Dermis blood vessel endothelial cell (primary cell): ENCODE results near the gene DCLK1. TPM values are rescaled to one million over a fixed set of nuclear protein-coding genes. Genes with fewer than 3 reads are reported as not detected.
"Not testable (repeated sequence)": the region's sequence is repeated elsewhere in the genome, so short reads cannot be mapped to it uniquely, and the experiment has no call there.

ENCODE experiments used
- DNase-seq: peaks from one replicate; pipeline ENCODE4 v3.0.0; 2010
- total RNA-seq: library from RNA; depleted of rRNA; stranded (reverse); fragments of >200 nt; gene quantifications from 2 replicates; pipeline ENCODE4 v1.2.3, GENCODE V29; 2014

DCLK1 gene
- total RNA-seq, 1 donor from 2014 or later: 38.1 TPM

- no peak for DNase-seq
These were observed 495 bp downstream of the DCLK1 start for GRCh38 chr13:36130552-36131221.

DNA sequence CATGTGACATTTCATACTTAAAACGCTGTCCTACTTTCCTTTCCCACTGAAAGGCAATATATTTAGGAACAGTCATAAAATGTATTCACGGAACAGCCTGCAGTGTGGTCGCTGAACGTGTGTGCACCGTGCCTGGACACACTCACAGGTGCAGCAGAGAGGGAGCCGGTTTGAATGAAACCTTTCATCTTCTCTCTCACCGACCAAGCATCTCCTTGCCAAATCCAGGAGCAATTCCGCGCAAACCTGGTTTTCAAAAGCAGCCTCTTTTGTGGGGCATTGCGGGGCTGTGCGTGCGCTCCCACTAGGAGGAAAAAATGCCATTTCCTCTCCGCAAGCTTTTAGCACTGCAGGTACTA lies 1.0 kb downstream of the DCLK1 start:
- DNase-seq: no peak

DNA sequence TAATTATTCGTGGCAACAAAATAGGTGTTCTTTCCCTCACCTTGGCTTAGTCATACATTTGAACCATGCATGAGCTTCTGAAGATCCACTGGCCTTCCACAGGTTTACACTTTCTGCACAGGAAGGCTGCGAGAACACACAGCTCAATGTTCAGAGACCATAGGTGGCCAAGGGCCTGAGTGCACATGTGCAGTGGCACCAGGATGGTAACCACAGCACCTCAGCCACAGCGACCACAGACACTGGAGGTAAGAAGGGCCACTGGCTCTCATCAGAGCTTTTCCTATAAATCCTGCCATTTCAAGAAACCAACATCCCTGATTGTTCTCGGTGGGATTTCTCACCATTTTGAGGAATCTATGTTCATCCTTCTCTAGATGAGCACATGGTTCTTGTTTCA lies 1.6 kb downstream of the DCLK1 start:
- DNase-seq: no peak

DNA sequence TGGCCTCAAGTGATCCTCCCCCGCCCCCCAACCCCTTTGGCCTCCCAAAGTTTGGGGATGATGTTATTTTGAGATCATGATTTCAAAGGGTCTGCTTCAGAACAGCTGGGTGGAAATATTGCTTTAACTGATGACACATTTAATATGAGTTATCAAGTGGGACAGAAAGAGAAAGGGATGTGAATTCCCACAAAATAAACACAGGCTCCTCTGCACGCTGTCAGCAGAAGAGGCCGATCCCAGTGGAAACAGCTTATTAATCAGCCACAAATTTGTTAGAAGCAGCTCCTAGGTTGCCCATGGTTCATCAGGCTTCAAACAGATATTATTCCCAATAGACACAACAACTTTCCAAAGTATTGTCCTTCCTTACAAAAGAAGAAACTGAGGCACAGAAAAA lies 4.7 kb downstream of the DCLK1 start:
- no peak for DNase-seq

GRCh38 chr13:36125841-36126240 lies 5.3 kb downstream of the DCLK1 start:
- DNase-seq: no peak

GRCh38 chr13:36124236-36124822 lies 6.9 kb downstream of the DCLK1 start:
- DNase-seq: no peak

DNA sequence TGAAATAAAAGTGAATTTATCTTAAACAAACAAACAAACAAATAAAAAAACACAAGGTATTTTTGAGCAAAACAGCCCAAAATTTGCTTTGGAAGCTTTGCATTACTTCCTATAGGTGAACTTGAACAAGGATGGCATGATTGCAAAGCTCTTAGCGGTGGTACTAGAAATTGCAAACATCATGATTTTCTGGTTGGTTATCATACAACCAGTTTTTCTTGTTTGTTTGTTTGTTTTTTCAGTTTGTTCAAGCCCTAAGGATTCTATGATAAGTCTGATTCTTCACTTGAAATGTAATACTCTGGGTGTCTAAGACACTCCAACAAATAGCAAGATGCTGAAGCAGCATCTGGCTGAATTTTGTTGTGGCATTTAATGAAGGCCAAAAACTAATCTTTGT lies 15.9 kb downstream of the DCLK1 start:
- DNase-seq: no peak

DNA sequence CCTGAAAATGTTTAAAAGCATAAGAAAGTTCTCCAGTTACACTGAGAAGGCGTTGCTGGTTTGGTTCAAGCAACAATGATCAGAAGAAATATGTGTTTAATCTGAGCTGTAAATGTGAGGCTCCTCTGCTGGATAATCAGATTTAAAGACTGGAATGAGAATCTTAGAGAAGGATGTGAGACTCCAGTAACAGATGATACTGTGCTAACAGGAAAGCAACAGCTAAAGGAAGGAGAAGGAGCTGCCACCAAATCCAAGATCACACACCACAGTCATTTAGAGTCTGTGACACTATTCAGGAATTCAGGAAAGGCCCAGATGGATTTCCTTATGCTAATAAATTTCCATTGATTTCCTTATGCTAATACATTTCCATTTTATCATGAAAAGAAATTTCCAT lies 16.9 kb downstream of the DCLK1 start:
- DNase-seq: no peak

GRCh38 chr13:36108954-36109353 lies 22.2 kb downstream of the DCLK1 start:
- DNase-seq: no peak

DNA sequence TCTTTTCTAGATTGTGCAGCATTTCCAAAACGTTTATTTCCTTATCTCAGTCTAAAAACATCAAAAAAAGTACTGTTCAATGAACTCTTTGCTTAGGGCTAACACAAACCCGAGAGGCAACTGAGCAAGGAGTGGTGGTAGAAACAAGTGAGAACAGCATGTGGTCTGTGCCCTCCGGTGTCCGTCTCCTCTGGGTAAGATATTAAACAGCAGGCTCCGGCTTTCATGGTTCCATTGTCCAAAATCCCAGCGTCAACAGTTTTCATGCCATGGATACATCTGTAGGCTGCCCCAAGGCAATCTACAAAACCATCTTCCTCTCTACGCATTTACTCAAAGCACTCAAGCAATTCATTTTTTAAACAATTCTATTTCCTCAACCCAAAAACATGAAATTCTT lies 22.8 kb downstream of the DCLK1 start:
- no peak for DNase-seq

DNA sequence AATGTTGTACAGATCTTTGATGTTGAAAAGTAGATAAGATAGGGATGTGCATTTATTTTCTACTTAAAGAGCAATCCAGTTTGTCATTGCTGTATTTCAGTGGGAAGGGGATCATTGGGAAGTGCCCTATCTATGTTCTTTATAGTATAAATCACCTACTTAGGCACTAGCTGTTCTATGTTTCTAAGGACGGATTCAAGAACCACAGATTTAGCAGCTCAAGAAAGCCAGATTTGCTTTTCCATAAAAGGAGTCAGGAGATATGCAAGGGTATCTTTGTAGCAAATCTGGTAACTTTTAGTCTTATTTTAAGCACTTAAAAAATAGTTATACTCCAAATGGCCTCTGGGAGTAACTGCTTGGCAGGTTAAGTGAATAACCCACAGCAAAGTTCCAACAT lies 23.7 kb downstream of the DCLK1 start:
- no peak for DNase-seq

DNA sequence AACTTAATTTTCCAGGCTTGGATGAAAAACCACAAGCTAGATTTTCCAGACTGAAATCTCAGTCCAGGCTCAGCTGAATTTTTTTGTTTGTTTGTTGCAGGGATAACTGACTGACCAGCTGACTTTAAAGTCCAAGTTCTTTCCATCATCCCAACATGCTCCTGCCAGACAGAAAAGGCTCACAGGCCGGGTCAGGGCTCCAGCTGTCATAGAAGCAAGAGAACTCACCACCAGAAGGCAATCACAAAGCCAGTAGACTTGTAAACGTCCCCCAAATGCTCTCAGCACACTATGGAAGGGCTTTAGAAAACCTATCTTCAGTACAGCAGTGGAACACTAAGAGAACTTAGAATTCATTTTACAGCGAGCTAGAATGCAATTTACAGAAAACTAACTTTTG lies 25.5 kb downstream of the DCLK1 start:
- no peak for DNase-seq

- DNase-seq: no peak
These were observed 28.5 kb downstream of the DCLK1 start for GRCh38 chr13:36102721-36103120.

DNA sequence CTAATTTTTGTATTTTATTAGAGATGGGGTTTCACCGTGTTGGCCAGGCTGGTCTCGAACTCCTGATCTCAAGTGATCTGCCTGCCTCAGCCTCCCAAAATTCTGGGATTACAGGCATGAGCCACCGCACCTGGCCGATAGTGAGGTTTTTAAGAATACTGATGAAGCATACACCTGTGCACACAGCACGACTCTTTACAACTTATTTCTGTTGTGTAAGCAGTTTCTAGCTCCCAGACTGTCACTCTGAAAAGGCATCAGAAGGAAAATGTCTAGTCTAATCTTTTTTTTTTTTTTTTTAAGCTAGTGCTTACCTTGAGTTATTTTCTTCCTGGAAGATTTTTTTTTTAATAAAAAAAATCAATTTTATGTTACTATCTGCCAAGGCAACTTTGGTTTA lies 29.3 kb downstream of the DCLK1 start:
- not testable (repeated sequence) for DNase-seq

DNA sequence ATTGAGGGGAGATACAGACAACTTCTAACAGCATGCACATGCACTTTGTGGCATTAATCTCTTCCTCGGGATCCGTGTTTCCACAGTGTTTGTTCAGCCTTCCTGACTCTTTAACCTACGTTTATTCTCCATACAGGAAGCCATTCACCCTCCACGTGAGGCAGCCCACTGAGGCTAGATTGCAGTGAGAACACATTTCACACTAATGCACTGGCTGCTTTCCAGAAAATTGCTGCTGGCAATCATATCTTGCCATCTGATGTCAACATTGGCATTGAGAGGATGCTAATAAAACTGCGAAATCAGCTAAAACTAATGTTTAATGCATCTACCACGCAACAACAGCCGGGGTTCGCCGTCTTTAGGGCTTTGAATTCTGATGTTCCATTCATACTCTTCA lies 30.0 kb downstream of the DCLK1 start:
- DNase-seq: no peak

DNA sequence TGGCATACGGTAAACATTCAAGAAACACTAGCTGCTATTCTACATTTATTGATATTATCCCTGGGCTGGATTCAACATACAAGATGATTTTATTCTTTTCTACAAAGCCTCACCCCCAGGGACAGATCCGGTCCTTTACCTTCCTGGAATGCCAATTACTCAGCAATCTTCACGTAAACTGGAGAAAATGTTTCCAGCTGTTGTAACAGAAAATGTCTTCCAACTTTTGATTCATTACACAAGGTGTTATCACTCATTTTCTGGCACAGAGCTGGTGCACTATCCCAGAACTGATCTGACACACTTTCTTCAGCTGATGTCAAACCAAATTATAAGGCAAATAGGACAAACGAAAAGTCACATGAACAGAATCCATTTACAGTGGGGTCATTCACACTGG lies 33.1 kb downstream of the DCLK1 start:
- no peak for DNase-seq

- DNase-seq: no peak
These were observed 34.4 kb downstream of the DCLK1 start for GRCh38 chr13:36096461-36097416.

DNA sequence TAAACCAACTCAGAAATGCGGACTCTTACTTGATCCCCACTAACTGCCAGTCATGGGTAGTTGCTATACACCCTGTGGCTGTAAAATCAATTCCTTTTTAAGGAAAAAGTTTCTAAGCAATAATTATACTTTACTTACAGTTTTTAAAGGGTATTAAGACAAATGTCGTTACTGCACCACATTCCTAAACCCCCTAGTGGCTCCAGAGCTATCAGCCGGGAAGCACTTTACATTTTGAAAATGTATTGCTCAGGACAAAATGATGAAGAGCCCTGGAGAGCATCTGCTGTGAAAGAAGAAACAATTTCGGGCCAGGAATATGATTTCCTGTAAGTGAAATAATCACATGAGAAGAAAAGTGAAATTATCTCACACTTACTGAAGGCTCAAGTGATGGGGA lies 36.7 kb downstream of the DCLK1 start:
- no peak for DNase-seq

- no peak for DNase-seq
These were observed 40.6 kb downstream of the DCLK1 start for GRCh38 chr13:36090592-36090991.

- no peak for DNase-seq
These were observed 42.0 kb downstream of the DCLK1 start for GRCh38 chr13:36089130-36089647.

DNA sequence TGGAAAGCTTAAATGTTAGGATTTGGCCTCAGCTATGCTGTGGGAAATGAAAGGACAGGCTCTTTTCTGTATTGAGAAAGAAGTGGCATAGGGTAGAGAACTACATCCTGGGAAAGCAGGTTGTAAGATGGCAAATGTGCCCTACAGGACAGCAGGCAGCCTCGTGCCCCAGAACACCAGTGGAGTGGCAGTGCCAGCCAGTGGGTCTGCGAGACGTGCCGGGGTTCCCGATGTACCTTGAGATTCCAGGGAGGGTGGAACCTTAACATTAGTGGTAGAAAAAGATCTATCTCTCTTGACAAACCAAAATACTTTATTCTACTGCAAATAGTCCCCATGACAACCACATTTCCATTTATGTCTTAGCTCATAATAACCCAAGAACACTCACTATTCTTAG lies 42.7 kb downstream of the DCLK1 start:
- no peak for DNase-seq

- no peak for DNase-seq
These were observed 43.2 kb downstream of the DCLK1 start for GRCh38 chr13:36088001-36088400.

DNA sequence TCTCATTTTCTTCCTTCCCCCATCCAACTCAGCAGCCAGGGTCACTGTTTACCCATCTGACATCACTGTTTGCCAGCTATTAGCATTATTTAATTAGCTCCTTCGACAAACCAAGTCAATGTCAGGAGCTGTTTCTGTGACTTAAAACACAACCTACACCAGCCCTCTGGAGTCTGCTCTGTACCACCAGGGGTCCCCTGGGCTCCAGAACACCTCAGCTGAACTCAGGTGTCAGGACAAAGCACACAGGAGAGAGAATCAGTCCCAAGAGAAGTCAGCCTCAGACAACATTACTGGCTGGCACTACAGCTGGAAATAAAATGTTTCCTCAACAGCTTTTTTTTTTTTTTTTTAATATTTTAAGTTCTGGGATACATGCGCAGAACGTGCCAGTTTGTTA lies 45.1 kb downstream of the DCLK1 start:
- no peak for DNase-seq

DNA sequence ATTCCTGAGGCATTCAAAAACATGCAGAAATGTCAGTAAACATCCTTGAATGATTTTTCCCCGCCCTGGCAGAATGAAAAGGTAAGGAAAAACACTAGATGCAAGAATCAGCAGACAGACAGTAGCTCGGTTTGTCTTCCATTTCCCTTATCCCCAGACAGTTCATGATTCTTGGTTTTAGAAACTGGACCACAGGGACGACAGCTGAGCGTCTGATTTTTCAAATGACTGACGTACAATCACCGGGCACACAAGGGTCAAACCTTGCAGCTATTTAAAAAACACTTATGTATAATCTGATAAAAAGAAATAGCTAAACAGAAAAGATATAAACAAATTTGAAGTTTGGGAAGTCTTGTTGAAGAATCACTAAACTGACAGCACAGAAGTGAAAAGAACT lies 47.1 kb downstream of the DCLK1 start:
- no peak for DNase-seq
